HEK293 (cell line): ENCODE measurements around the gene ZNF862.

ENCODE experiments used
- CTCF ChIA-PET: fragments of 350-600 bp; formaldehyde crosslinking; extraction: SDS; loops from one replicate; lab custom pipeline; 2021; ENCODE audit warnings: antibody characterized with exemption; lab: Yijun Ruan, JAX
- POLR2A ChIA-PET: fragments of 300-600 bp; formaldehyde crosslinking; extraction: SDS; loops from one replicate; lab custom pipeline; 2020; ENCODE audit warnings: antibody characterized with exemption, inconsistent platforms; lab: Yijun Ruan, JAX
- H3K27ac ChIP-seq: fragments of 200-500 bp; sonication (Bioruptor generic); 2 replicates; pipeline ENCODE4 v1.5.1; 2014; ENCODE audit warnings: low read depth, low read length, control low read depth, inconsistent platforms; ENCODE audit errors: extremely low read depth
- H3K36me3 ChIP-seq, 2 experiments: fragments of 200-500 bp in 1 of 2; sonication (Bioruptor generic) in 1 of 2; 1 replicate in 1 of 2; 2 replicates in 1 of 2; pipeline ENCODE4 v1.5.1; 2014 to 2017; ENCODE audit warnings: inconsistent platforms in 2 of 2, low read length in 2 of 2; ENCODE audit not compliant: control insufficient read depth in 2 of 2, insufficient read depth in 1 of 2
- H3K4me1 ChIP-seq: fragments of 200-500 bp; sonication (Bioruptor generic); 2 replicates; pipeline ENCODE4 v1.5.1; 2014; ENCODE audit warnings: mild to moderate bottlenecking, low read length, inconsistent platforms; ENCODE audit not compliant: control insufficient read depth, insufficient read depth
- H3K4me3 ChIP-seq: 2 replicates; pipeline ENCODE4 v1.5.1; 2011; ENCODE audit warnings: low read depth, mild to moderate bottlenecking, control low read depth, low read length, moderate library complexity
- H3K9me3 ChIP-seq: fragments of 200-500 bp; sonication (Bioruptor generic); 2 replicates; pipeline ENCODE4 v1.5.1; 2014; ENCODE audit warnings: low read depth, low read length, inconsistent platforms; ENCODE audit not compliant: control insufficient read depth, insufficient read depth
- KLF7 ChIP-seq: fragments of 450-650 bp; formaldehyde crosslinking; IDR thresholded peaks from 2 replicates; pipeline ENCODE4 v1.5.1; 2016; ENCODE audit warnings: missing biosample characterization, missing genetic modification characterization, borderline replicate concordance
- MYNN ChIP-seq: fragments of 450-650 bp; formaldehyde crosslinking; IDR thresholded peaks from 2 replicates; pipeline ENCODE4 v1.5.1; 2016; ENCODE audit warnings: missing biosample characterization, missing genetic modification characterization, borderline replicate concordance
- OSR2 ChIP-seq: fragments of 450-650 bp; formaldehyde crosslinking; IDR thresholded peaks from 2 replicates; pipeline ENCODE4 v1.5.1; 2016; ENCODE audit warnings: missing biosample characterization, missing genetic modification characterization
- TRIM28 ChIP-seq: IDR thresholded peaks from 2 replicates; pipeline ENCODE4 v1.6.1; 2011; ENCODE audit warnings: low read length, control low read depth, borderline replicate concordance
- ZBTB8A ChIP-seq: fragments of 450-650 bp; formaldehyde crosslinking; IDR thresholded peaks from 2 replicates; pipeline ENCODE4 v1.5.1; 2016; ENCODE audit warnings: missing biosample characterization, missing genetic modification characterization
- ZFP41 ChIP-seq: fragments of 450-650 bp; formaldehyde crosslinking; IDR thresholded peaks from 2 replicates; pipeline ENCODE4 v1.5.1; 2016; ENCODE audit warnings: missing biosample characterization, missing genetic modification characterization, borderline replicate concordance
- ZFP69B ChIP-seq: fragments of 450-650 bp; formaldehyde crosslinking; IDR thresholded peaks from 2 replicates; pipeline ENCODE4 v1.5.1; 2016; ENCODE audit warnings: missing biosample characterization, missing genetic modification characterization
- ZNF174 ChIP-seq: fragments of 450-650 bp; formaldehyde crosslinking; IDR thresholded peaks from 2 replicates; pipeline ENCODE4 v1.5.0; 2017; ENCODE audit warnings: missing biosample characterization, mild to moderate bottlenecking, missing genetic modification characterization
- ZNF2 ChIP-seq: fragments of 450-650 bp; formaldehyde crosslinking; IDR thresholded peaks from 2 replicates; pipeline ENCODE4 v1.5.1; 2016; ENCODE audit warnings: missing biosample characterization, missing genetic modification characterization
- ZNF341 ChIP-seq: fragments of 450-650 bp; formaldehyde crosslinking; IDR thresholded peaks from 2 replicates; pipeline ENCODE4; 2016; ENCODE audit warnings: low read depth, missing biosample characterization, missing genetic modification characterization
- ZNF394 ChIP-seq: fragments of 450-650 bp; formaldehyde crosslinking; IDR thresholded peaks from 2 replicates; pipeline ENCODE4 v1.5.1; 2016; ENCODE audit warnings: missing biosample characterization, missing genetic modification characterization, mild to moderate bottlenecking, moderate library complexity, borderline replicate concordance
- ZNF558 ChIP-seq: fragments of 450-650 bp; formaldehyde crosslinking; IDR thresholded peaks from 2 replicates; pipeline ENCODE4 v1.5.1; 2016; ENCODE audit warnings: missing biosample characterization, missing genetic modification characterization
- ZNF664 ChIP-seq: fragments of 450-650 bp; formaldehyde crosslinking; IDR thresholded peaks from 2 replicates; pipeline ENCODE4 v1.5.1; 2016; ENCODE audit warnings: missing biosample characterization, missing genetic modification characterization
- ZSCAN23 ChIP-seq: fragments of 450-650 bp; formaldehyde crosslinking; IDR thresholded peaks from 2 replicates; pipeline ENCODE4 v1.5.1; 2016; ENCODE audit warnings: missing biosample characterization, missing genetic modification characterization
- TF ChIP-seq, protein P1 (sequence below): IDR thresholded peaks from 2 replicates; pipeline ENCODE4 v1.6.1; 2011; ENCODE audit warnings: mild to moderate bottlenecking, low read depth, low read length, borderline replicate concordance
- TF ChIP-seq, protein P2 (sequence below): fragments of 450-650 bp; formaldehyde crosslinking; IDR thresholded peaks from 2 replicates; pipeline ENCODE4 v1.5.1; 2016; ENCODE audit warnings: missing biosample characterization, missing genetic modification characterization
- TF ChIP-seq, protein P3 (sequence below): fragments of 450-650 bp; formaldehyde crosslinking; IDR thresholded peaks from 2 replicates; pipeline ENCODE4 v1.5.1; 2016; ENCODE audit warnings: missing biosample characterization, missing genetic modification characterization
- TF ChIP-seq, protein P4 (sequence below): fragments of 450-650 bp; formaldehyde crosslinking; IDR thresholded peaks from 2 replicates; pipeline ENCODE4 v1.5.1; 2016; ENCODE audit warnings: missing biosample characterization, missing genetic modification characterization
- TF ChIP-seq, protein P5 (sequence below): fragments of 450-650 bp; formaldehyde crosslinking; conservative IDR thresholded peaks from 2 replicates; pipeline ENCODE4 v1.5.1; 2016; ENCODE audit warnings: low read depth, missing biosample characterization, missing genetic modification characterization
- TF ChIP-seq, protein P6 (sequence below): fragments of 450-650 bp; formaldehyde crosslinking; IDR thresholded peaks from 2 replicates; pipeline ENCODE4 v1.5.1; 2016; ENCODE audit warnings: missing biosample characterization, missing genetic modification characterization
- TF ChIP-seq, protein P7 (sequence below): fragments of 450-650 bp; formaldehyde crosslinking; IDR thresholded peaks from 2 replicates; pipeline ENCODE4 v1.5.1; 2016; ENCODE audit warnings: missing biosample characterization, missing genetic modification characterization

Gene ZNF862

DNA sequence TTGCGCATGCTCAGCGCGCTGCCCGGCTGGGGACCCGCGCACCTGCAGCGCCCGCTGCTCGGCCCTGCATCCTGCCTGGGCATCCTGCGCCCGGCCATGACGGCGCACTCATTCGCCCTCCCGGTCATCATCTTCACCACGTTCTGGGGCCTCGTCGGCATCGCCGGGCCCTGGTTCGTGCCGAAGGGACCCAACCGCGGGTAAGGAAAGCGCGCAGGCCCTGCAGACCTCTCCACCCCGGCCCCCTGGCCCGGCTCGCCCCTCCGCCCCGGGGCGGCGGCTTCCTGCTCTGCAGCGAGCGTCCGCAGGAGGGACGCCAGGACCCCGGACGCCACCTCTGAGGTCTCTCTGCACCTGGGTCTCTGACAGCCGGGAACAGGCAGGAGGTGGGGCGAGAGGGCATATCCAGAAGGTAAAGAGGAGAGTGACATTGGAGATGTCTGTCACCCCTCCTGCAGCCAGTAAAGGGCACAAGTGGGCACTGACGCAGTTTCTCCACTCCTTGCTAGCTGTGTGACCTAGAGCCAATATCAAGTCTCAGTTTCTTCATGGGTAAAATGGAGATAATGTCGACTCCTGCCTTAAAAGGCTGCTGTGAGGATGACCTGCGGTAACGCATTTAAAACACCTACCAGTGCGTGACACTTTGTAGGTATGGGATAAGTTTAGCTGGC lies 35.9 kb downstream of the ZNF862 start:
- Histone ChIP-seq H3K4me3 (peak overlapping the region; percentile 61), H3K36me3 (peaks cover 0 to 67% of the 10 kb centered on the region in 2 experiments; a peak in 1 of 3 replicates), H3K9me3 (no peaks in the 10 kb centered on the region), H3K4me1 (no peaks in the 10 kb centered on the region), H3K27ac (no peak overlapping the region; the same call in 1 of the 2 replicates)
- CTCF ChIA-PET, result interaction anchor here (0.7 to 1.5 kb wide), 2 partner anchors 9 to 100 kb away, joined by 4 read pairs; no protein-coding TSS in a partner anchor
- POLR2A ChIA-PET, result interaction anchor here (0.5 kb wide), 1 partner anchor 250 kb away, joined by 5 read pairs; no protein-coding TSS in a partner anchor
- peak; percentile 29; the same call in 1 of the 2 replicates for TF ChIP-seq ZNF394 (tag by site-specific recombination)
- TF ChIP-seq ZFP69B (tag by site-specific recombination), result peak; percentile 41
- peak; percentile 34; the same call in 1 of the 2 replicates for TF ChIP-seq KLF7 (tag by site-specific recombination)
- no peak for TF ChIP-seq ZNF664 (tag by site-specific recombination)
- TF ChIP-seq ZNF2, result peak; percentile 69
- no peak for TF ChIP-seq ZNF174 (tag by site-specific recombination)
- no peak for TF ChIP-seq ZFP41 (tag by site-specific recombination)
- no peak for TF ChIP-seq ZNF558
- TF ChIP-seq, protein P1, sequence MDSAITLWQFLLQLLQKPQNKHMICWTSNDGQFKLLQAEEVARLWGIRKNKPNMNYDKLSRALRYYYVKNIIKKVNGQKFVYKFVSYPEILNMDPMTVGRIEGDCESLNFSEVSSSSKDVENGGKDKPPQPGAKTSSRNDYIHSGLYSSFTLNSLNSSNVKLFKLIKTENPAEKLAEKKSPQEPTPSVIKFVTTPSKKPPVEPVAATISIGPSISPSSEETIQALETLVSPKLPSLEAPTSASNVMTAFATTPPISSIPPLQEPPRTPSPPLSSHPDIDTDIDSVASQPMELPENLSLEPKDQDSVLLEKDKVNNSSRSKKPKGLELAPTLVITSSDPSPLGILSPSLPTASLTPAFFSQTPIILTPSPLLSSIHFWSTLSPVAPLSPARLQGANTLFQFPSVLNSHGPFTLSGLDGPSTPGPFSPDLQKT, result no peak
- TF ChIP-seq, protein P2, sequence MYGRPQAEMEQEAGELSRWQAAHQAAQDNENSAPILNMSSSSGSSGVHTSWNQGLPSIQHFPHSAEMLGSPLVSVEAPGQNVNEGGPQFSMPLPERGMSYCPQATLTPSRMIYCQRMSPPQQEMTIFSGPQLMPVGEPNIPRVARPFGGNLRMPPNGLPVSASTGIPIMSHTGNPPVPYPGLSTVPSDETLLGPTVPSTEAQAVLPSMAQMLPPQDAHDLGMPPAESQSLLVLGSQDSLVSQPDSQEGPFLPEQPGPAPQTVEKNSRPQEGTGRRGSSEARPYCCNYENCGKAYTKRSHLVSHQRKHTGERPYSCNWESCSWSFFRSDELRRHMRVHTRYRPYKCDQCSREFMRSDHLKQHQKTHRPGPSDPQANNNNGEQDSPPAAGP, result peak; percentile 48; the same call in 1 of the 2 replicates
- TF ChIP-seq, protein P3, sequence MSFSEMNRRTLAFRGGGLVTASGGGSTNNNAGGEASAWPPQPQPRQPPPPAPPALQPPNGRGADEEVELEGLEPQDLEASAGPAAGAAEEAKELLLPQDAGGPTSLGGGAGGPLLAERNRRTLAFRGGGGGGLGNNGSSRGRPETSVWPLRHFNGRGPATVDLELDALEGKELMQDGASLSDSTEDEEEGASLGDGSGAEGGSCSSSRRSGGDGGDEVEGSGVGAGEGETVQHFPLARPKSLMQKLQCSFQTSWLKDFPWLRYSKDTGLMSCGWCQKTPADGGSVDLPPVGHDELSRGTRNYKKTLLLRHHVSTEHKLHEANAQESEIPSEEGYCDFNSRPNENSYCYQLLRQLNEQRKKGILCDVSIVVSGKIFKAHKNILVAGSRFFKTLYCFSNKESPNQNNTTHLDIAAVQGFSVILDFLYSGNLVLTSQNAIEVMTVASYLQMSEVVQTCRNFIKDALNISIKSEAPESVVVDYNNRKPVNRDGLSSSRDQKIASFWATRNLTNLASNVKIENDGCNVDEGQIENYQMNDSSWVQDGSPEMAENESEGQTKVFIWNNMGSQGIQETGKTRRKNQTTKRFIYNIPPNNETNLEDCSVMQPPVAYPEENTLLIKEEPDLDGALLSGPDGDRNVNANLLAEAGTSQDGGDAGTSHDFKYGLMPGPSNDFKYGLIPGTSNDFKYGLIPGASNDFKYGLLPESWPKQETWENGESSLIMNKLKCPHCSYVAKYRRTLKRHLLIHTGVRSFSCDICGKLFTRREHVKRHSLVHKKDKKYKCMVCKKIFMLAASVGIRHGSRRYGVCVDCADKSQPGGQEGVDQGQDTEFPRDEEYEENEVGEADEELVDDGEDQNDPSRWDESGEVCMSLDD (tag by site-specific recombination), result peak; percentile 31; the same call in 1 of the 2 replicates
- TF ChIP-seq ZNF341, result no peak
- TF ChIP-seq, protein P4, sequence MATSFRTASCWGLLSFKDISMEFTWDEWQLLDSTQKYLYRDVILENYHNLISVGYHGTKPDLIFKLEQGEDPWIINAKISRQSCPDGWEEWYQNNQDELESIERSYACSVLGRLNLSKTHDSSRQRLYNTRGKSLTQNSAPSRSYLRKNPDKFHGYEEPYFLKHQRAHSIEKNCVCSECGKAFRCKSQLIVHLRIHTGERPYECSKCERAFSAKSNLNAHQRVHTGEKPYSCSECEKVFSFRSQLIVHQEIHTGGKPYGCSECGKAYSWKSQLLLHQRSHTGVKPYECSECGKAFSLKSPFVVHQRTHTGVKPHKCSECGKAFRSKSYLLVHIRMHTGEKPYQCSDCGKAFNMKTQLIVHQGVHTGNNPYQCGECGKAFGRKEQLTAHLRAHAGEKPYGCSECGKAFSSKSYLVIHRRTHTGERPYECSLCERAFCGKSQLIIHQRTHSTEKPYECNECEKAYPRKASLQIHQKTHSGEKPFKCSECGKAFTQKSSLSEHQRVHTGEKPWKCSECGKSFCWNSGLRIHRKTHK, result no peak
- no peak for TF ChIP-seq OSR2
- peak; percentile 97 for TF ChIP-seq ZBTB8A (tag by site-specific recombination)
- TF ChIP-seq MYNN (tag by site-specific recombination), result no peak
- TF ChIP-seq, protein P5, sequence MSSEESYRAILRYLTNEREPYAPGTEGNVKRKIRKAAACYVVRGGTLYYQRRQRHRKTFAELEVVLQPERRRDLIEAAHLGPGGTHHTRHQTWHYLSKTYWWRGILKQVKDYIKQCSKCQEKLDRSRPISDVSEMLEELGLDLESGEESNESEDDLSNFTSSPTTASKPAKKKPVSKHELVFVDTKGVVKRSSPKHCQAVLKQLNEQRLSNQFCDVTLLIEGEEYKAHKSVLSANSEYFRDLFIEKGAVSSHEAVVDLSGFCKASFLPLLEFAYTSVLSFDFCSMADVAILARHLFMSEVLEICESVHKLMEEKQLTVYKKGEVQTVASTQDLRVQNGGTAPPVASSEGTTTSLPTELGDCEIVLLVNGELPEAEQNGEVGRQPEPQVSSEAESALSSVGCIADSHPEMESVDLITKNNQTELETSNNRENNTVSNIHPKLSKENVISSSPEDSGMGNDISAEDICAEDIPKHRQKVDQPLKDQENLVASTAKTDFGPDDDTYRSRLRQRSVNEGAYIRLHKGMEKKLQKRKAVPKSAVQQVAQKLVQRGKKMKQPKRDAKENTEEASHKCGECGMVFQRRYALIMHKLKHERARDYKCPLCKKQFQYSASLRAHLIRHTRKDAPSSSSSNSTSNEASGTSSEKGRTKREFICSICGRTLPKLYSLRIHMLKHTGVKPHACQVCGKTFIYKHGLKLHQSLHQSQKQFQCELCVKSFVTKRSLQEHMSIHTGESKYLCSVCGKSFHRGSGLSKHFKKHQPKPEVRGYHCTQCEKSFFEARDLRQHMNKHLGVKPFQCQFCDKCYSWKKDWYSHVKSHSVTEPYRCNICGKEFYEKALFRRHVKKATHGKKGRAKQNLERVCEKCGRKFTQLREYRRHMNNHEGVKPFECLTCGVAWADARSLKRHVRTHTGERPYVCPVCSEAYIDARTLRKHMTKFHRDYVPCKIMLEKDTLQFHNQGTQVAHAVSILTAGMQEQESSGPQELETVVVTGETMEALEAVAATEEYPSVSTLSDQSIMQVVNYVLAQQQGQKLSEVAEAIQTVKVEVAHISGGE (tag by site-specific recombination), result no peak; the same call in 1 of the 2 replicates
- TF ChIP-seq, protein P6, sequence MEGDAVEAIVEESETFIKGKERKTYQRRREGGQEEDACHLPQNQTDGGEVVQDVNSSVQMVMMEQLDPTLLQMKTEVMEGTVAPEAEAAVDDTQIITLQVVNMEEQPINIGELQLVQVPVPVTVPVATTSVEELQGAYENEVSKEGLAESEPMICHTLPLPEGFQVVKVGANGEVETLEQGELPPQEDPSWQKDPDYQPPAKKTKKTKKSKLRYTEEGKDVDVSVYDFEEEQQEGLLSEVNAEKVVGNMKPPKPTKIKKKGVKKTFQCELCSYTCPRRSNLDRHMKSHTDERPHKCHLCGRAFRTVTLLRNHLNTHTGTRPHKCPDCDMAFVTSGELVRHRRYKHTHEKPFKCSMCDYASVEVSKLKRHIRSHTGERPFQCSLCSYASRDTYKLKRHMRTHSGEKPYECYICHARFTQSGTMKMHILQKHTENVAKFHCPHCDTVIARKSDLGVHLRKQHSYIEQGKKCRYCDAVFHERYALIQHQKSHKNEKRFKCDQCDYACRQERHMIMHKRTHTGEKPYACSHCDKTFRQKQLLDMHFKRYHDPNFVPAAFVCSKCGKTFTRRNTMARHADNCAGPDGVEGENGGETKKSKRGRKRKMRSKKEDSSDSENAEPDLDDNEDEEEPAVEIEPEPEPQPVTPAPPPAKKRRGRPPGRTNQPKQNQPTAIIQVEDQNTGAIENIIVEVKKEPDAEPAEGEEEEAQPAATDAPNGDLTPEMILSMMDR (tag by site-specific recombination), result peak; percentile 74
- TF ChIP-seq, protein P7, sequence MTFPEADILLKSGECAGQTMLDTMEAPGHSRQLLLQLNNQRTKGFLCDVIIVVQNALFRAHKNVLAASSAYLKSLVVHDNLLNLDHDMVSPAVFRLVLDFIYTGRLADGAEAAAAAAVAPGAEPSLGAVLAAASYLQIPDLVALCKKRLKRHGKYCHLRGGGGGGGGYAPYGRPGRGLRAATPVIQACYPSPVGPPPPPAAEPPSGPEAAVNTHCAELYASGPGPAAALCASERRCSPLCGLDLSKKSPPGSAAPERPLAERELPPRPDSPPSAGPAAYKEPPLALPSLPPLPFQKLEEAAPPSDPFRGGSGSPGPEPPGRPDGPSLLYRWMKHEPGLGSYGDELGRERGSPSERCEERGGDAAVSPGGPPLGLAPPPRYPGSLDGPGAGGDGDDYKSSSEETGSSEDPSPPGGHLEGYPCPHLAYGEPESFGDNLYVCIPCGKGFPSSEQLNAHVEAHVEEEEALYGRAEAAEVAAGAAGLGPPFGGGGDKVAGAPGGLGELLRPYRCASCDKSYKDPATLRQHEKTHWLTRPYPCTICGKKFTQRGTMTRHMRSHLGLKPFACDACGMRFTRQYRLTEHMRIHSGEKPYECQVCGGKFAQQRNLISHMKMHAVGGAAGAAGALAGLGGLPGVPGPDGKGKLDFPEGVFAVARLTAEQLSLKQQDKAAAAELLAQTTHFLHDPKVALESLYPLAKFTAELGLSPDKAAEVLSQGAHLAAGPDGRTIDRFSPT (tag by site-specific recombination), result peak; percentile 86
- TF ChIP-seq TRIM28, result peak; percentile 63; the same call in 1 of the 2 replicates
- no peak for TF ChIP-seq ZSCAN23 (tag by site-specific recombination)
